Left cardiac atrium (tissue), 4 donors: ENCODE measurements around the gene PRDM11. TPM values are rescaled to one million over a fixed set of nuclear protein-coding genes. Genes with fewer than 3 reads are reported as not detected.
"Not testable (repeated sequence)": the region's sequence is repeated elsewhere in the genome, so short reads cannot be mapped to it uniquely, and the experiment has no call there.

Experiments used
- ATAC-seq, 2 donors: fragments of 200-7000 bp; cut with Tn5 transposase; one replicate each; pipeline ENCODE4 v1.9.1; 2020; ENCODE audit warnings: mild to moderate bottlenecking in 2 of 2, moderate library complexity in 2 of 2
- DNase-seq: peaks from one replicate; pipeline ENCODE4 v3.0.0-alpha.2; 2020
- intact Hi-C, 2 donors: fragments of 100-400 bp; cut with DNase I; formaldehyde crosslinking; loops; one replicate each; pipeline versions ENCODE4 v1.14.1 to v1.15.1; 2022 to 2023
- total RNA-seq, 2 donors: library from RNA; stranded (reverse); fragmentation: NEBNext Ultra II Directional; extraction: Animal tissue kit (Norgen Biotek cat#: 25700); gene quantifications; one replicate each; pipeline ENCODE4 v1.2.1, GENCODE V29; 2021
- donor health status: DM: no; HTN: yes; CAD: no.
- donor health status: DM: no; HTN: yes; CAD: no; lungs with severe emphysema.
- donor health status: DM: yes; HTN: yes; CAD: no.
- donor health status: Dilated cardiomyopathy.

PRDM11 gene
- total RNA-seq, 2 donors from 2014 or later = 16.1 to 16.3 TPM

DNA sequence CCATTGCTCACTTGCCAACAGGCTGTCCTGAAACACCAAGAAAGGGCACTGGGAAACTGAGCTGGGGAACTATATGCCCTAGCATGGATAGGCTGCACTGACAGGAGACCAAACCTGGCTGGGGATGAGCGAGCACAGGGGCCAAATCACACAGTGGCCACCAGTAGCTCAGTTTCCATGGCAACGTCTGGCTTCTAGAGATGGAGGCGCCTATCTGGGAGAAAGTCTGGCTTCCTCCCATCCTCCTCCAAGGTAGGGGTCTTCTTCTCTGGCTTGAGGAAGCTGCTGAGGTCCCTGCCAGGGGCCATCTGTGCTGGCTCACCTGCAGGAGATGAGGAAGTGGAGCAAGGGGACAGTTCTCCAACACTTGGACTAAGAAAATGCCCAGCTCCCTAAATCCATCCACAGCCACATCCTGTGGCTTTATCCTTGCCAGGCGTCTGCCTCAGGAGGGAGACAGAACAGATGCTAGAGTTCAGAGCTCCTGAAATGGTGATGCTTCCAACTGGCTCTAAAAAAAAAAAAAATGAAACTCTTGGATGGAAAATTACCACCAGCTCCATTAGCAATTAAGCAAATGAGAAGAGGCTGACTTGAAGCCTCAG, 91.4 kb downstream of the PRDM11 start:
- DNase-seq = no peak
- peak in 1 of 2 donors; percentile 78 for ATAC-seq
- intact Hi-C loops = no loop called here

DNA sequence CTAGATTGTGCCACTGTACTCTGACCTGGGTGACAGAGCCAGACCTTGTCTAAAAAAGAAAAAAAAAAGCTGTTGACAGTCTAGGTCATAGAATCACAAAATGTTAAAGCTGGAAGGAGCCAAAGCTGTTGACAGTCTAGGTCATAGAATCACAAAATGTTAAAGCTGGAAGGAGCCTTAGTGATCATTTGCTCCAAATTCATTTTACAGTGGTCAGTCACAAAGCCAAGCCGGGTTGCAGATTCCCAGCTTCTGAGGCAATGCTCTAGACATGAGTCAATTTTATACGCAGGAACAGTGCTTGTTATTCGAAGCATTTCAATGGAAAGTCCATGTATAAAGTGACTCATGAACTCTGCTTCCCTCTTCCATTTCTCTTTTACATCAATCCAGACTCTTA, 92.3 kb downstream of the PRDM11 start:
- intact Hi-C loops = no loop called here
- DNase-seq (no peak), ATAC-seq (peak in 1 of 2 donors; percentile 78)

DNA sequence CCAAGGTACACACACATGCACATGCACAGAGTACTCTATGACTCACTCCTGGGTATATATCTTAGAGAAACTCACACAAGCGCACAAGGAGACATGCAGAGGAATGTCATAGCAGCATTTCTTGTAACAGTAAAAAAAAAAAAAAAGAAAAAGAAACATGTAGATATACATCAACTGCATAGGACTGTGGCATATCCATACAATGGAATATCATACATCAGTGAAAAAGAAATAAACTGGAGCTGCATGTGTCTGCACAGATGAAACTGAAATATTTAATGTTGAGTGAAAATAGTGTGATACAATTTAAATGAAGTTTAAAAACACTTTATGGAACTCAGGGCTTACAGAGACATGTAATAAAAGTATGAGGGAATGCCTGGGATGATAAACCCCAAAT, 93.3 kb downstream of the PRDM11 start:
- intact Hi-C loops = no loop called here
- no peak for ATAC-seq
- DNase-seq = no peak

DNA sequence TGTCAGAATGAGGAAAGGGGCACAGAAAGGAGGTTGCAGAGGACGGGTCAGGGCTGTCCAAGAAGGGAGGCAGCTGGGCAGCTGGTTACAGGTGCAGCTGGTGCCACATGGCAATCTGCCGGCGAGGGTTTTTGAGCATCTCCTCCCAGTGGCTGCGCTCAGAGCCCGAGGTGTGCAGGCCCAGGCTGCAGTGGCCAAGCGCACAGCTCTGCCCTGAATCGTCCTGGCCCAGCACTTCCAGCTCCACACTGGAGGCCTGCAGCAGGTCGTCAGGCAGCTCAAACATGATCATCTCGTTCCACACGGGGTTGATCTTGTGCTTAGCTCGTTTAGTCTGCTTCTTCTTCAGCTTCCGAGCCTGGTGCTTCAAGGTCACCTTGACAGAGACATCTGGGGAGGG, 97.5 kb downstream of the PRDM11 start:
- DNase-seq (no peak), ATAC-seq (no peak)
- intact Hi-C loops = no loop called here

DNA sequence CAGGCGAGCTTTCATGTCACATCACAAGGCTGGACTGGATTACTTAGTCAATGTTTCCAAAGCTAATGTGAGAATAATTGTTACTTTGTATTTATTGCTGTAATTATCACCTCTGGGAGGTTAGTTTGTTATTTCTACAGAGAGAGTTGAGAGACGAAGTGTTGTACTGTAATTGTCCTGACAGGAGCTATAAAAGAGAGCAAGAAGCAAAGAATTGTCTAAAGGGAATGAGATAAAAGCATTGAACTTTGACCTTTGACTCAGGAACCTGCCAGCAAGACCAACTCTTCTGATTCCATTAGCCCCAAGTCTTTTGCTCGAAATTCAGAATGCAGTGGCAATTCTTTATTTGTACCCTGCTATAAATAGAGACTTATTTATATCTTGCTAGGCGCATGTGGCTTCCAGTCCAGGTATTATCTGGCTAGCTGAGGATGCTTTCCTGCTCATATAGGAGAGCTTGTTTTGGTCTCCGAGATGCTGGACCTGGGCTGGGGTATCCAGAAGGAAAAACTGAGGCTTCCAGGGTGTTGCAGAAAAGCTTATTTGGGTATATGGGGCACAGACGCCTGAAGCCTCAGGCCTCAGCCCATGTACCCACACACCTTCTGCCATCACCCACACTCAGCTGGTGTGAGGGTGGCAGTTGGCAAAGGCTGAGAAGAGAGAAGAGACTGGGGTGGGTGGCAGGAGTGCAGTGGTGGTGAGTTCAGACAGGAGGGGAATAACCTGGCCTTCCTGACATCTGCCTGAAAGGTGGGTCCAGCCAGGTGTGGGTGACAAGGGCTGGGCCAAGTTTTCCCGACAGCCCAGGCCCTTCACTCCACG, 99.0 kb downstream of the PRDM11 start:
- intact Hi-C loops = no loop called here
- no peak for DNase-seq
- ATAC-seq = no peak

DNA sequence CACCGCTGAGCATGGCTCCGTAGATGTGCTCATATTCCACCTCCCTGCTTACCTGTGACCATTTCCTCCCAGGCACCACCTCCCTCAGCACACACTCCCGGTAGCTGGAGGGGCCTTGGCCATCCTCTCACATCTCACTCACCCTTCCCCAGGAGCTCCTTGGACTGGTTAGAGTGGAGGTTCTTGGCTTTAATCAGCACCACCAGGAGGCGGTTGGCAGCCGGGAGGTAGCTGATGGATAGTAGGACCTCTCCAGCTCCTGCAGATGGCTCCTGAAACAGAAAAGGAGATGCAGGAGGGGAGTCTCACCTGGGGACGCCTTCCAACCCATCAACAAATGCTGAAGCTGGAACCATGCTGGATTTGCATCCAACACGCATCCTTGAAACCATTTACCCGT, 99.8 kb downstream of the PRDM11 start:
- DNase-seq (no peak), ATAC-seq (no peak)
- intact Hi-C loops = no loop called here

DNA sequence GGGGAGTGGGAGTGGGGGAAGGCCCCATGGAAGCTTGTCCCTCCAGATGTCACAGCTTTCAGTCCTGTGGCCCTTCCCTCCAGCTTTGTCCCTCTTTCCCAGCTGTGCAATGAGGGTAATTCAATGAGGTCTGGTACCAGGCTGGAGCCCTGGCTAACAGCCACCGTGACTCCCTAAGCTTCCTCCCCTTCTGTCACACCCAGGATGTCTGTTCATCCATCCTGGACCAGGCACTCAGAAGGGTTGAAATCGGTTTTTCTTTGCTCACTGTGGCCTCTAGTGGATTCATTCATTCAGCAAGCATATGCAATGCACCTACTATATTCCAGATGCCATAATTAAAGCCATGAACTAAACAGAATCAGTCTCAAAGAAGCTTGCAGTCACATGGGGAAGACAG, 101.0 kb downstream of the PRDM11 start:
- ATAC-seq (no peak), DNase-seq (no peak)
- intact Hi-C loops = no loop called here

DNA sequence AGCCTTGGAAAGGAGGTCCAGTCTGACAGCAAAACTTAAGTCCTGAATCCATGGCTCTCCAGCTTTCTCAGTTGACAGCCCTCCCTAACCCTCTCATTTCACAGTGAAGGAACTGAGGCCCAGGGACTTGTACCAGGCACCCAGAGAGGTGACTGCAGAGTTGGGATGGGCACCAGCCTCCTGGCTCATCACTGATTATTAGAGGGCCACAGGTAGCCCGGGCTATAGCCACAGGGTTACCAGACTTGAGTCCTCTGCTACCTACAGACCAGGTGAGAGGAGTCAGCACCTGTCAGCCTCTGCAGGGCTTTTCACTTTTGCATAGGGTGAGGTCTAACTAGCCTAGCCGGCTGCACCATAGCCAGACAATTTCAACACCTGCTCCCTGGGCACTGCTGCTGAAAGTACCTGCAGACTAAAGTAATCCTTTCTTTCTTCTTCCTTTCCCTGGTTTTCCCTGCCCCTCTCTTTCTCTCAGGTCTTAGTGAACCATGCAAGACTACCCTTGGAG, 102.1 kb downstream of the PRDM11 start:
- DNase-seq = no peak
- intact Hi-C loops = no loop called here
- ATAC-seq = no peak

DNA sequence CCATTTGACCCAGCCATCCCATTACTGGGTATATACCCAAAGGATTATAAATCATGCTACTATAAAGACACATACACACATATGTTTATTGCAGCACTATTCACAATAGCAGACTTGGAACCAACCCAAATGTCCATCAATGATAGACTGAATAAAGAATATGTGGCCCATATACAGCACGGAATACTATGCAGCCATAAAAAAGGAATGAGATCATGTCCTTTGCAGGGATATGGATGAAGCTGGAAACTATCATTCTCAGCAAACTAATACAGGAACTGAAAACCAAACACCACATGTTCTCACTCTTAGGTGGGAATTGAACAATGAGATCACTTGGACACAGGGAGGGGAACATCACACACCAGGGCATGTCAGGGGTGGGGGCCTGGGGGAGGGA, 102.9 kb downstream of the PRDM11 start:
- DNase-seq, ATAC-seq, intact Hi-C loops: not testable (repeated sequence)

DNA sequence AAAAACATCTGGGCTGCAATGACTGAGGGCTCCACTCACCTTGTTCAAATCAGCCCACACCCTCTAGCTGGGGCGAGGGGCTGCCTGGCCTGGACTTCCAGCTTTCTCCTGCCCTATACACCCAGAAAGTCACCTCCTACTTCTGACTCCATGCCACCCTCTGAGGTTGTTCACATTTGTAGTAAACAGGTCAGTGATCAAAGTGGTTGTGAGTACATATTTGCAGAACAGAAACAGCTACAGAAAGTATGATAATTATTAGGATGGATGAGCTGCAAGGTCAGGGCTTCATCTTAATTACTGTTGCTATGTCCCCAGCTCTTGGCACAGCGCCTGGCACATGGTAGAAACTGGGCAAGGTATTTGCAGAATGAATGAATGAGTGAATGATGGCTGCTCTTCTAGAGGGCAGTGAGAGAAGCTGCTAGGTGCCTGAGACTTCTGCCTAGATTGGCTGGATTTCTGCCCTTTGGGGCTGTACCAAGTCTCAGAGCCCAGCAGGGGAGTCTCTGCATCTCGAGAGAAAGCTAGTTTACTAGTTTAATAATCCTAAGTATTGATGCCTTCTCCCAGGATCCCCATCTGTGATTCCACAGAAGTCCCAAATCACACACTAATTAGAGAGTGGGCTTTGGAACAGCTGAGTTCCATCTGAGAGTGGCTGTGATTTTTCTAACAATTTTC, 103.7 kb downstream of the PRDM11 start:
- intact Hi-C loops = loop anchor here in 1 of 2 donors (10.0 kb wide), 1 partner anchor 135 kb away; no protein-coding TSS in a partner anchor
- ATAC-seq (no peak), DNase-seq (no peak)

DNA sequence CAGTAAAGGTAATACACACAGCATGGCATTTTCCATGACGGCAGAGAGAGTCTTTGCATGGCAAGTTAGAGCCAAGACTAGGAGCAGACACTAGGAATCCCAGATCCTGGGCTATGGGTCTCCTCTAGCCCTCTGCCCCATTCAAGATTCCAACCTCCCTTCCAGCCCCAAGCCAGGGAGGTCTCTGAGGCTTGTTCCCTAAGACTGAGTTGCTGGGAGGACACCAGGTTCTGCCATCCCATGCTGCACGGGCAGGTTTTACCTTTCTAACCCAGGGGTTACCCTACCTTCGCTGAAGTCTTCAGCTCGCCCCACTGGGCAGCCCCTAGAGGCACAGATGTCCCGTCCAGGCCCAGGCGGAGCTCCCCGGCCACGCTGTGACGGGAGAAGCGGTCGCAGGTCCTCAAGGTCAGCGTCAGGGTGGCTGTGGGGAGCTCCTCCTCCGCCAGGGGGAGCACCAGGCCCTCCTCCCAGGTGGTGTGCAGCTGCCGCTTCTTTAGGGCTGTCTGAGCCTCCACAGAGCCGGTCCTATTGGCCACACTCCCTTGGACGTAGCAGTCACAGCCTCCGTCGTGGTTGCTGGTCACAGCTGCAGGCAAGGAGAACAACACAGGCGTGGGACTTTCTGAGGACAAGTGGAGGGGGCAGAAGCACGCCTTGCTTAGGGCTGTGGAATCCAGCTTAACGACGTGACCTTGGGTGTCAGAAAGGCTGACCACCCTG, 105.9 kb downstream of the PRDM11 start:
- ATAC-seq = peak; percentile 72 to 89

DNA sequence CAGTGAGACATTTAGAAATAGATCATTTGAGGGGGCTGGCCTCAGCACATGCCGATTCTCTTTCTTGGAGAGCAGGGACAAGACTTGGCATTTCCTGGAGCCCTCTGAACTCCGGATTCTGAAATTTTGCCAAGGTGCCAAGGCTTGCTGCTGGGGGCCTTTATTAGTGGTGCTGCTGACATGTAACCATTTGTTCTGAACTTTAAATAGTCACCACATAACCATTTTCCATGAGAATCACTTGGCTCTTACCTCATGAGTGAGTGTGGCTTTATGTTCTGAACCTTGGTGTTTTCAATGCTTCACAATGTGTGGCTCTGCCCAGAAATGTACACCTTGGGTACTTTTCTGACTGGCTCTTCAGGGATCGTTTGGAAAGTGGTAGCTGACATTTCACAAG, 106.4 kb downstream of the PRDM11 start:
- no peak for ATAC-seq
- DNase-seq = no peak
- intact Hi-C loops = loop anchor here in 1 of 2 donors (10.0 kb wide), 1 partner anchor 138 kb away; no protein-coding TSS in a partner anchor

More for the DNA sequence above, 105.9 kb downstream of the PRDM11 start:
- intact Hi-C loops = loop anchor here in 1 of 2 donors (10.0 kb wide), 1 partner anchor 137 kb away; no protein-coding TSS in a partner anchor
- DNase-seq = peak; percentile 66

DNA sequence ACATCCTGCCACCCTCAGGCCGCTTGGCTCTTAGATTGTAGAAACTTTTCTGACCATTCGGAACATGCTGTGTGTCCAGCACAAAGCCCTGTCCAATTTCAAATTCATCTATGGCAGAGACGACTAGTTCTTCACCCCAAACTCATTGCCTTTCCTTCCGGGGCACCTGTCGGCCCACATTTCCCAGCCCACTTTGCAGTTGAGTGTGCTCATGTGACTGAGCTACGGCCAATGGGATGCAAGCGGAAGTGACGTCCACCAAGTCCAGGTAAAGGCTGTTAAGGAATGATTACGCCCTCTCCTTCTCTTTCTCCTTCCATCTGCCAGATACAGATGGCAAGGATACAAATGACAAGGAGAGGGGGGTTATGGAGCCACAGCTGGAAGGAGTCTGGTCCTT, 107.2 kb downstream of the PRDM11 start:
- no peak for ATAC-seq
- no peak for DNase-seq
- intact Hi-C loops = loop anchor here in 1 of 2 donors (10.0 kb wide), 1 partner anchor 139 kb away; no protein-coding TSS in a partner anchor

DNA sequence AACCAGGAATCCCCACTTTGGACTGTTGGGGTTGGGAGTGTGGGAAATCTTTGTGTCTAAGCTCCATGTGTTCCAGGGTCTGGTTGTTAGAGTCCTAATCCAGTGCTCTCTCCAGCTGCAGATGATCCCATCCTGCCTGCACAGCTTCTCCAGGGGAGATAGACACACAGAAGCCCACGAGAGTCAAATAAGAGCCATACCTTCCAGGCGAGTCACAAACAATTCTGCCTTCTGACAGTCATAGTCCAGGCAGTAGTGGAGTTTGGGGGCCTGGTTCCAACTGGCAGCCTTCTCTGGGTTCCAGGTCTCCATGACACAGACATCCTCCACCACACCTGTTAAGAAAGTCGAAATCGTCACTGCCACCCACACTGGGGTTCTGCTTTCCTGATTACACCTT, 107.6 kb downstream of the PRDM11 start:
- ATAC-seq = no peak
- DNase-seq = no peak
- intact Hi-C loops = loop anchor here in 1 of 2 donors (10.0 kb wide), 1 partner anchor 139 kb away; no protein-coding TSS in a partner anchor

DNA sequence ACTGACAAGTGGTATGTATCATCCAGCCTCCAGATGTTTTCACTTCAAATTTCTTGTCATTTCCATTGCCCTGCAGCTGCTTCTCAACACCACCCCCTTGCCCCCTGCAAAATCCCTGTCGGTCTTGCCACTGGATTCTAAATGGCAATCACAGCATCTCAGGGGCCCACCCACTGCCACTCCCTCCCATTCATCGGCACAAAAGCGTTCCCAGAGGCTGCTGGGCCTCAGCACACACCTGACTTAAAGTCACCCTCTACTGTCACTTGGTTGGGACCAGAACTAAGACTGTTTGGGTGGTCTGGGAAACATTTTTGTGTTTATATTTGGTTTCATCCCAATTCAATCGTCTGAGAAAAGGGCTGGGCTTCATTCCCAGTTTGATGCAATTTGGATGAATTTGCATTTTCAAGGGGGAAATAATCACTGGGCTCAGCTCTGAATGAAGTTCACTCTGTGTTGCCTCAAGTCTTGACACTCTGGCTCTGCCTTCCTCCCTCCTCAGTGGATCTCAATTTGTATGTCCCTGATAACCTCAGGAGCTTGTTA, 112.6 kb downstream of the PRDM11 start:
- DNase-seq (no peak), ATAC-seq (no peak)
- intact Hi-C loops = loop anchor here in 1 of 2 donors (10.0 kb wide), 1 partner anchor 144 kb away; no protein-coding TSS in a partner anchor

DNA sequence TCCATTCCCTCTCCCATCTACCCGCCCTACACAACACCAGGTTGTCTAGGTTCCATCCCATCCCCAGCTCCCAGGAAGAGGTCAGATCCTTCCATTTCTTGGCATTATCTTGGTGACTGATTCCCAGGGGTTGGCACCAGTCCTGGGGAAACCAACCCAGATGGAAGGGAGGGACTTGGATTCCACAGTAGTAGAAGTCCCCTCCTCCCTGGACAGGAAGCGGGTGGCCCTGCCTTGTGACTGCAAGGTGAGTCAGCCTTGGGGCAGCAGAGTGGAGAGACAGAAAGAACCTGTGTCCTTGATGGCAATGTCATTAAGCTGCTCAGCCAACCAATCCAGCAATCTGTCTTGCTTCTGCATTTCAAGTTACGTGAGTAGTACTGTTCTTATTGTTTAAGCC, 113.2 kb downstream of the PRDM11 start:
- DNase-seq (no peak), ATAC-seq (peak in 1 of 2 donors; percentile 76)
- intact Hi-C loops = loop anchor here in 1 of 2 donors (10.0 kb wide), 1 partner anchor 145 kb away; no protein-coding TSS in a partner anchor

DNA sequence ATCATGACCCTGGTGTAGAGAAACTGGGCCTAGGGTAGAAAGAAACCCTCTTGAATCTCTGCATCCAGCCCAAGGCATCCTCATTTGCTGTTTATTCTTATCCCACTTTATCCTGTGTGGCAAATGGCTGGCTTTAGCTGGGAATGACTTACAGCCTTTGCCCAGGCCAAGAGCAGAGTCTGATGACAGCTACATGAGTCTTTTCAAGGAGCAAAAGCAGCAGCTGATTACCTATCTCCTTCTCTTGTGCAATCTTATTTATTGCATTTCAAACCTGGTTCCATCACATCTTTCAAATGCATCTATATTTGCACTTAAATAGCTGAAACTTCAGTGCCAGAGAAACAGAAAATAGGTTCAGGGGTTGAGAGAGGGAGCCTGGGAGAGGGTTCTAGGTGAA, 113.6 kb downstream of the PRDM11 start:
- intact Hi-C loops = no loop called here
- DNase-seq = no peak
- no peak for ATAC-seq

DNA sequence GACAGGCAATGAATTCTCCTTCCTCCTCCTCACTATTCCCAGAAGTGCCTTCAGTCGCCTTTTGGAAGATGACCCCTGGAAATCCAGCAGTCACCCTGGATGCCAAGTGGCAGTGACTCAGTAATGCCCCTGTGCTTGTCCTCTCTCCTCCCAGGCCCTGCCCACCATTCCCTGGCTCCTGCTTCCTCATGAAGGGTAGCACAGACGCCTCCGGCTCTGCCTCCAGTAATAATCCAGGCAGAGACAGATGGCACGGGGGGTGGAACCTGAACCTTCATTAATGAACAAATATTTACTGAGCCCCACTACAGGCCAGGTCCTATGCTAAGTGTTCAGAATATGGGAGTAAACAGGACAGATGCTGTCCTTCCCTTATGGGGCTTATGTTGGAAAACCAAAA, 116.5 kb downstream of the PRDM11 start:
- DNase-seq = no peak
- intact Hi-C loops = no loop called here

DNA sequence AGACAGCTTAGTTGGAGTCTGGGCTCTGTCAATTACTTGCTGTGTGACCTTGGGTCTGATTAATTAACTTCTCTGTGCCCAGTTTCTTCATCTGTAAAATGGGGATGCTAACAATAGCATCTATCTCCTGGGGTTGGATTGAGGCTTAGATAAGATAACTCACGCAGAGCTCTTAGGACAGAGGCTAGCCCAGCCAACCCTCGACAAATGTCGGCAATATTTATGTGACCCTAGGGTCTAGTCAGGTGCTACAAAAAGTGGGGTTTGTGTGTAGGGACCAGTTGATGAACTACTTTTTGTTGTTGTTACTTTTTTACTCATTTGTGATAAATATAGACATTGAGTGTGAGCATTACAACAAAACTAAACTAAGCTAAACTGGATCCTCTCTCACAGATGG, 117.3 kb downstream of the PRDM11 start:
- no peak for DNase-seq
- ATAC-seq = no peak
- intact Hi-C loops = no loop called here

More for the DNA sequence above, 116.5 kb downstream of the PRDM11 start:
- peak in 1 of 2 donors; percentile 21 for ATAC-seq
